ENCODE data around the gene VTA1.

Gene VTA1

DNA sequence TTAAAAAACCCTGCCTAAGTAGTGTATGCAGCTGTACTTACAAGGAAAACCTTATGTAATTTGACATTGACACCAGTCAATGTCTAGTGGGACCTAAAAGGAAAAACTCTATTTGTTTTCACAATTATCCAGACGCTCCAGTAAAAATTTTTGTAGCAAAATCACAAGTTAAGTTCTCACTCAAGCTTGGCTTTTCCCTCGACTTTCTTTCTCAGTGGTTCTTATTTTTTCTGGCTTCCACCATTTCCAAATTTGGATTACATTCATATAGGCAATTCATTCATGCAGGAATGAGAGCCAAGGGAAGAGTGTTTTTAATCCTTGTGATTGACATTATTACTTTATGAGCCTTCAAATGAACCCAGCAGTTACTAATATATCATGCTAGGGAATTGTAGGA lies 88.7 kb downstream of the VTA1 start:
- TF ChIP-seq YY1 (IDR thresholded peaks at IDR 0.05; ENCODE audit: insufficient read depth, insufficient read length): no peak
- no peak for TF ChIP-seq ZNF274 (IDR thresholded peaks at IDR 0.05; ENCODE audit: low read depth, low read length)
- TF ChIP-seq SUZ12 (IDR thresholded peaks at IDR 0.05; ENCODE audit: extremely low read depth, insufficient read depth, insufficient read length): no peak
- no peak for DNase-seq (ENCODE audit: low read depth, low spot score)
- H3K36me3 ChIP-seq (ENCODE audit: insufficient read depth, insufficient read length, low read length): no peaks in the 10 kb centered on the region

DNA sequence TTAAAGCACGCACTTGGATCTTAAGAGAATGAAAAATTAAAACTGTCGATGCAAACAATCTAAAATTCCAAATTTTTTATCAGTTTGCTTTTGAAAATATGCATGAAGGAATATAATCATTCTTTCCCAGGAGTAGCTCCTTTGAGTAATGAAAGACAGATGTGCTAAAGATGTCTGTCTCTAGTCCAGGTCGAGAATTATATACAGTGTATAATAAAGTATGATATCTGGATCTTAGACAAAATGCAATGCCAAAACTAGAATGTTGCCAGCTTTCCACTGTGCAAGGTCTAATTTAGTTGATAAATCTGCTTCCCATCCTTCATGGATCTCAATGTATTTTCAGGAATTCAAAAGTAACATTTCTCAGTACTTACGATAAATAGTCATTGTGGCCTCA lies 89.6 kb downstream of the VTA1 start:
- Histone ChIP-seq H3K36me3 (ENCODE audit: insufficient read depth, insufficient read length, low read length) (no peaks in the 10 kb centered on the region), H3K27me3 (ENCODE audit: insufficient read depth, insufficient read length) (no peaks in the 10 kb centered on the region), H3K4me1 (ENCODE audit: insufficient read depth, insufficient read length) (no peaks in the 10 kb centered on the region), H3K9me3 (ENCODE audit: insufficient read depth, low read length) (no peaks in the 10 kb centered on the region), H3K4me3 (ENCODE audit: insufficient read length, low read depth) (no peak overlapping the region), H3K9ac (ENCODE audit: insufficient read length, low read depth) (no peak overlapping the region)
- TF ChIP-seq SUZ12 (IDR thresholded peaks at IDR 0.05; ENCODE audit: extremely low read depth, insufficient read depth, insufficient read length) (no peak), YY1 (IDR thresholded peaks at IDR 0.05; ENCODE audit: insufficient read depth, insufficient read length) (no peak), ZNF274 (IDR thresholded peaks at IDR 0.05; ENCODE audit: low read depth, low read length) (no peak)
- no peak for DNase-seq (ENCODE audit: low read depth, low spot score)

More for the DNA sequence above, 88.7 kb downstream of the VTA1 start:
- Histone ChIP-seq H3K4me1 (ENCODE audit: insufficient read depth, insufficient read length) (no peaks in the 10 kb centered on the region), H3K27me3 (ENCODE audit: insufficient read depth, insufficient read length) (no peaks in the 10 kb centered on the region), H3K9me3 (ENCODE audit: insufficient read depth, low read length) (no peaks in the 10 kb centered on the region), H3K4me3 (ENCODE audit: insufficient read length, low read depth) (no peak overlapping the region), H3K9ac (ENCODE audit: insufficient read length, low read depth) (no peak overlapping the region)

DNA sequence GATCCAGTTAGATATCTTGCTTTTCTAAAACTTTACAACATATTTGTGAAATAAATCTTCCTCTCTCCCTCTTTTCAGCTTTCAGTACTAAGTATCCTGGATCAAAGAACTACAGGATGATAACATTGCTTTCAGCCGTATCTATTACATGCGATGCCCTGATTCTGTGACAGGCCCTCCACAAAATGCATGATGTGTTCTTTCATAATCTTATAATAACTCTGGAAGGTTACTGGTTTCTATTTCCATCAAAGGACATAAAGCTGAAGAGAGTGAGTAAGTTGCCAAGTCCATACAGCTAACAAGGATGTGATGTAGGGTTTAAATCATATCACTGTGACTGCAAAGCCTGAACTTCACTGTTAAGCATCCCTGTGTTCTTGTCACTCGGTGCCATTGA lies 91.8 kb downstream of the VTA1 start:
- no peaks in the 10 kb centered on the region for H3K9me3 ChIP-seq (ENCODE audit: insufficient read depth, low read length)
- H3K27me3 ChIP-seq (ENCODE audit: insufficient read depth, insufficient read length): no peaks in the 10 kb centered on the region
- no peak overlapping the region for H3K4me3 ChIP-seq (ENCODE audit: insufficient read length, low read depth)
- TF ChIP-seq ZNF274 (IDR thresholded peaks at IDR 0.05; ENCODE audit: low read depth, low read length) (no peak), SUZ12 (IDR thresholded peaks at IDR 0.05; ENCODE audit: extremely low read depth, insufficient read depth, insufficient read length) (no peak), YY1 (IDR thresholded peaks at IDR 0.05; ENCODE audit: insufficient read depth, insufficient read length) (no peak)
- no peak overlapping the region for H3K9ac ChIP-seq (ENCODE audit: insufficient read length, low read depth)
- H3K36me3 ChIP-seq (ENCODE audit: insufficient read depth, insufficient read length, low read length): no peaks in the 10 kb centered on the region
- no peak for DNase-seq (ENCODE audit: low read depth, low spot score)
- H3K4me1 ChIP-seq (ENCODE audit: insufficient read depth, insufficient read length): no peaks in the 10 kb centered on the region

- Histone ChIP-seq H3K9ac (ENCODE audit: insufficient read length, low read depth) (no peak overlapping the region), H3K4me1 (ENCODE audit: insufficient read depth, insufficient read length) (no peaks in the 10 kb centered on the region), H3K9me3 (ENCODE audit: insufficient read depth, low read length) (no peaks in the 10 kb centered on the region), H3K36me3 (ENCODE audit: insufficient read depth, insufficient read length, low read length) (no peaks in the 10 kb centered on the region), H3K27me3 (ENCODE audit: insufficient read depth, insufficient read length) (no peaks in the 10 kb centered on the region), H3K4me3 (ENCODE audit: insufficient read length, low read depth) (no peak overlapping the region)
- TF ChIP-seq ZNF274 (IDR thresholded peaks at IDR 0.05; ENCODE audit: low read depth, low read length): no peak
- TF ChIP-seq YY1 (IDR thresholded peaks at IDR 0.05; ENCODE audit: insufficient read depth, insufficient read length): no peak
- TF ChIP-seq SUZ12 (IDR thresholded peaks at IDR 0.05; ENCODE audit: extremely low read depth, insufficient read depth, insufficient read length): no peak
- DNase-seq (ENCODE audit: low read depth, low spot score): no peak
These were observed 93.1 kb downstream of the VTA1 start for GRCh38 chr6:142240179-142240578.

DNA sequence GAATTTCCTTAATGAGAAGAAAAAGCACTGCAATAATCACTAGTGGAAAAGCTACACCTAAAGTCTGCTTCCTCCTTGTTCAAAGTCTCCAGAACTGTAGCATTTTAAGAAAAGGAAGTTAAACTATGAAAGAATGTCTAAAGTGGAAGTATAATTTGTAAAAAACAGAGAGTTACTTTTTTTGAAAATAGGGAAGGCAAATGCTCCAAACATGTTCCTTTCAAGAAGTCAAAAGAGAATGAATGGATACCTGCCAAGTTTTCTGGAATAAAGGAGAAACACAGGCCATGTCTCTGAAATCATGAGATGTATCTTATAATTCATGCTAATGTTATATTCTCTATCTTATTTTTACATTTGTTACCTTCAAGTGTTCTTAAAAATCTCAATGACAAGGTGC lies 94.0 kb downstream of the VTA1 start:
- H3K4me3 ChIP-seq (ENCODE audit: insufficient read length, low read depth): no peak overlapping the region

GRCh38 chr6:142242269-142242668 lies 95.2 kb downstream of the VTA1 start:
- no peaks in the 10 kb centered on the region for H3K4me1 ChIP-seq (ENCODE audit: insufficient read depth, insufficient read length)
- H3K27me3 ChIP-seq (ENCODE audit: insufficient read depth, insufficient read length): no peaks in the 10 kb centered on the region
- no peak overlapping the region for H3K4me3 ChIP-seq (ENCODE audit: insufficient read length, low read depth)
- H3K9ac ChIP-seq (ENCODE audit: insufficient read length, low read depth): no peak overlapping the region
- H3K36me3 ChIP-seq (ENCODE audit: insufficient read depth, insufficient read length, low read length): no peaks in the 10 kb centered on the region
- no peaks in the 10 kb centered on the region for H3K9me3 ChIP-seq (ENCODE audit: insufficient read depth, low read length)
- TF ChIP-seq SUZ12 (IDR thresholded peaks at IDR 0.05; ENCODE audit: extremely low read depth, insufficient read depth, insufficient read length): no peak
- TF ChIP-seq YY1 (IDR thresholded peaks at IDR 0.05; ENCODE audit: insufficient read depth, insufficient read length): no peak
- no peak for TF ChIP-seq ZNF274 (IDR thresholded peaks at IDR 0.05; ENCODE audit: low read depth, low read length)
- no peak for DNase-seq (ENCODE audit: low read depth, low spot score)

More for the DNA sequence above, 94.0 kb downstream of the VTA1 start:
- no peaks in the 10 kb centered on the region for H3K36me3 ChIP-seq (ENCODE audit: insufficient read depth, insufficient read length, low read length)
- H3K9me3 ChIP-seq (ENCODE audit: insufficient read depth, low read length): no peaks in the 10 kb centered on the region
- no peaks in the 10 kb centered on the region for H3K27me3 ChIP-seq (ENCODE audit: insufficient read depth, insufficient read length)
- TF ChIP-seq SUZ12 (IDR thresholded peaks at IDR 0.05; ENCODE audit: extremely low read depth, insufficient read depth, insufficient read length): no peak
- TF ChIP-seq YY1 (IDR thresholded peaks at IDR 0.05; ENCODE audit: insufficient read depth, insufficient read length): no peak
- no peak for TF ChIP-seq ZNF274 (IDR thresholded peaks at IDR 0.05; ENCODE audit: low read depth, low read length)
- DNase-seq (ENCODE audit: low read depth, low spot score): no peak
- H3K4me1 ChIP-seq (ENCODE audit: insufficient read depth, insufficient read length): no peaks in the 10 kb centered on the region
- no peak overlapping the region for H3K9ac ChIP-seq (ENCODE audit: insufficient read length, low read depth)

DNA sequence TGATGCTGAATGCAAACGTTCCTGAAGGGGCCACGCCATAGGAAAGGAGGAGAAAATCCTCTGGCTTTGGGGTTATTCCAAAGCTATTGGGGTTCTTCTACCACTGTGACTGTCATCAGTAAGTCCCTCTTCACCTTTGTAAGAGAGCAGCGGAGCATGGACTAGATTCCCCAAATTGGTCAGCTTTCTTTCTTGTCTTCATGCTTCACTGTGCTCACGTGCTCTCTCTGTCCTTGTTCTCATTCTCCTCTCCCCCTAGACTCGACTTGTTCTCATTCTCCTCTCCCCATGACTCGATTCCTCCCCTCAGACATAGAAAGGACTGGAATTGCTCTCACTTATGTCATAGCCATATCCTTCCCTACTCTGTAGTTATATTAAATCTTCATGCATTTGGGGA lies 99.9 kb downstream of the VTA1 start:
- DNase-seq (ENCODE audit: low read depth, low spot score): no peak
- Histone ChIP-seq H3K27me3 (ENCODE audit: insufficient read depth, insufficient read length) (no peaks in the 10 kb centered on the region), H3K4me1 (ENCODE audit: insufficient read depth, insufficient read length) (no peaks in the 10 kb centered on the region), H3K9me3 (ENCODE audit: insufficient read depth, low read length) (no peaks in the 10 kb centered on the region), H3K4me3 (ENCODE audit: insufficient read length, low read depth) (no peak overlapping the region), H3K9ac (ENCODE audit: insufficient read length, low read depth) (no peak overlapping the region), H3K36me3 (ENCODE audit: insufficient read depth, insufficient read length, low read length) (no peaks in the 10 kb centered on the region)
- TF ChIP-seq SUZ12 (IDR thresholded peaks at IDR 0.05; ENCODE audit: extremely low read depth, insufficient read depth, insufficient read length) (no peak), ZNF274 (IDR thresholded peaks at IDR 0.05; ENCODE audit: low read depth, low read length) (no peak), YY1 (IDR thresholded peaks at IDR 0.05; ENCODE audit: insufficient read depth, insufficient read length) (no peak)
